Activated gamma-delta T cell treated with Interleukin-2 at 50 U/mL for 16 hours (primary cell): Measurements from ENCODE around the gene ANKRD28.

Experiments
- DNase-seq: peaks from one replicate; pipeline ENCODE4 v3.0.0-alpha.2; 2020

ANKRD28 gene

DNA sequence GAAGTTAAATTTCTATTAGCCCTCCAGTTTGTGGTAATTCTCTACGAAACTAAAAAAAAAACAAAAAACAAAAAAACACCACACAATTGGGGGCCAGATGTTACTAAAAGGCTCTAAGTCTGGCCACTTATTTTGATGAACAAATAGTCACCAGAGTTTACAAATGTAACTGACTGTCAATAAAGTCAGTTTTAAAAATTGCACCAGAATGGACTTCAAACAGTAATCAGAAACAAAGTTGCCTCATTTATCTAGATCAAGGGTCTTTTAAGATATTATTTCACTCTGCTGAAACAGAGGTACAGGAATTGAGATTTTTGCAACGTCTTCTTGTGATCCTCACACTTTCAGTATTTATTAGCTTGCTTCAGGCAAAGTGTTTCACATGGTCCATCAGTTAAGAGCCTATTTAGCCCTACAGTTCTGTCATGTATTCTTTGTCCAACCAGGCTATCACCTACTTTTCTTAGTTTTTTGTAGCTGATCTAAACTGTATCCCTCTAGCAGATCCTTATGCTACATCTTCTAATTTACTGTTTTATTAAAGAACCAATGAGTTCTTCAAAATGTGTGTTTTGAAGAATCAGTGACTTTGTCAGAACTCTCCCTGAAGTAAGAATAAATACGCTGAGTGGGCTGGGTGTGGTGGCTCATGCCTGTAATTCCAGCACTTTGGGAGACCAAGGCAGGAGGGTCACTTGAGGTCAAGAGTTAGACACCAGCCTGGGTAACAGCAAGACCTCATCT is 74.7 kb downstream of the ANKRD28 start:
- no peak for DNase-seq

- DNase-seq = no peak
These were observed 81.6 kb downstream of the ANKRD28 start for GRCh38 chr3:15716178-15716577.

- no peak for DNase-seq
These were observed 83.3 kb downstream of the ANKRD28 start for GRCh38 chr3:15714448-15714847.

DNA sequence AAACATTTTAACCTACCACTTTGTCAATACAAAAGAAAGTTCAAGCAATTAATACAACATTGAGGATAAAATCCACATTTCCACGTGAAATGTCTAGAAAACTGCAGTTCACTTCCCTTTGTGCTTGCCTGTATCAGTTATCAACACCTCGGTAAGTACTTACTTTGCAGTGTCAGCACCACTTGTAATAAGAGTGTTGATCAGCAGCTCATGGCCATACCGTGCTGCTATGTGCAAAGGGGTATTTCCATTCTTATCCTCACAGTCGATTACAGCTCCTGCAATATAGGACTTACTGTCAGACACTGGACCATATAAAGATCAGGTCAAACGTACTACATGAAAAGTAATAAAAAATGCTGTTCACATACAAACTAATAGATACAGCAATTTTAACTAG is 84.4 kb downstream of the ANKRD28 start:
- no peak for DNase-seq

DNA sequence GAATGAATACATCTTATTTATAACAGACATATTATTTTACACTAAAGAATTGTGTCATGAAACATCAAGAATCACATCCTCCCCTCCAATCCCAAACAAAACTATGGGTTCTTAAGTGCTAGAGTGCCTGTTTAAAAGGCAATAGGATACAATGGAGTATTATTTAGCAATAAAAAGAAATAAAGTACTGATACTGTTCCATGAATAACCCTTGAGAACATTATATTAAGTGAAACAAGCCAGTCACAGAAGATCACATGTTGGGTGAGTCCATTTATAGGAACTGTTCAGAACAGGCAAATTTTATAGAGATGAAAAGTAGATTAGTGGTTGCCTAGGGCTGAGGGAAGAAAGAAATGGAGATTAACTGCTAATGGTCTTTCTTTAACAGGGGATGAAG is 86.5 kb downstream of the ANKRD28 start:
- DNase-seq = no peak

DNA sequence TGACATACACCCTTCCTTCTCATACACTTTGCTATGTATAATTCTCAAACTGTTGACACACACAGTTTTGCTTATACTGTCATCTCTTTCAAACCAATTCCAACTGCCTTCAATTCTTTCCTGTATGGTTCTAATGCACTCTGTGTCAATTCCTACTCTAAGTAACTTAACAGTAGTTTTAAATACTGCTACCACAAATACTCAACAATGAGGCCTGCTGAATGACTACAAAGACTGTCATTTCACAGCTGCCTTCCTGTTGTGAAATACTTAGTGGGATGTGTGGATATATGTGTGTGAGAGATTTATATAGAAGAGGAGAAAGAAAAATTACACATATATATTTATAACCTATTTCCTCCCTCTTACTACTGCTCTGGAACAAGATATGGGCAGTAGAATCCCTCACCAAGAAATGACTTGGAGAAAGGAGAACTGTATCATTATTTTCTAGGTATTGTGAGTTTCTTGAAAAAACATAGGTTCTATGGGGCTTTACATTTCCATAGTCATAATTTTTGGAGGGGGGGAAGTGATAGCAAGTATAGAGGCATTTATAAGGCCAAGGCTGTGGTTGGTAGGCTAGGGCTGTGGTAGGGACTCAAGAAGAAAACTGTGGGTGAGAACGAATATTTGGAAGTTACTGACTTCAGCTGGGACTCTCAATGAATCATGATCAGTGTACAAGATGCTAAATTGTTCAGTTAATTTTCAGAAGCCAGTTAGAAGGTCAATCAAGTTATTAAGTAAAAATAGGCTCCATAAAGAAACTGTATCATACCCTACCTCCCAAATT is 88.7 kb downstream of the ANKRD28 start:
- DNase-seq = no peak

DNA sequence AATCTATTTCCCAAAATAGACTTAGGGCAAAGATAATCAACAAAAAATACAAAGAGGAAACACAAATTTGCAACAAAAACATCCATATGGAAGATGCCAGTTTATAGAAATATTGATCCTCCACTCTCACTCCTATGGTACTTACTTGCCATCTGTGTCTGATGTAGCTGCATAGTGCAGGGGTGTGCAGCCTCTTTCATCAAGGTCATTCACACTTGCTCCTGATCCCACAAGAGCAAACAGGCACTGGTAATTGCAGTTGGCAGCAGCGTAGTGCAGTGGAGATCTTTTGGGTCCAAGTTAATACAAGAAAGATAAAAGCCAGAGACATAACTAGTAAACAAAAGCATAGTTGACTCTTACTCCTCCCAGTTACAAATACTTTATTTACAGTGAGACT is 90.0 kb downstream of the ANKRD28 start:
- no peak for DNase-seq

GRCh38 chr3:15703346-15703745 is 94.4 kb downstream of the ANKRD28 start:
- no peak for DNase-seq

GRCh38 chr3:15694628-15695027 is 103.2 kb downstream of the ANKRD28 start:
- DNase-seq = no peak

DNA sequence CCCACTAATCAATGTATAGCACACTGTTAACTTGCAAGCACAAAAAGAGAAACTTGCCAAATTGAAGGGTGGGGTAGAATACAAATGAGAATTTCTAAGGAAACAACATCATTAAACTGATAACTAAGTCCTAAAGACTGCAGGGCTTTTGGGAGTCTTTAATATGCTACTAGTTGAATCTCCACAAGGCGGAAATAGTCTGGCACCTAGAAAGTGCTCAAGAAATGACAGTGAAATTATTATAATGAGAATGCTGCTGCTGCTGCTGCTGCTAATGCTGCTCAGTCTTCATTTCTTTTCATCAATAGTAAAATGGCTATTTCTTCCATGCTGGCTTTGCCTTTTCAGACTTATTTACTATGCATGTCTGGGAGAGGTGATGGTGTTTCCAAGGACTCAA is 104.4 kb downstream of the ANKRD28 start:
- DNase-seq = no peak

GRCh38 chr3:15690748-15691147 is 107.0 kb downstream of the ANKRD28 start:
- no peak for DNase-seq

GRCh38 chr3:15690230-15690629 is 107.5 kb downstream of the ANKRD28 start:
- no peak for DNase-seq

- no peak for DNase-seq
These were observed 111.9 kb downstream of the ANKRD28 start for GRCh38 chr3:15685927-15686326.

- no peak for DNase-seq
These were observed 114.5 kb downstream of the ANKRD28 start for GRCh38 chr3:15683253-15683652.

DNA sequence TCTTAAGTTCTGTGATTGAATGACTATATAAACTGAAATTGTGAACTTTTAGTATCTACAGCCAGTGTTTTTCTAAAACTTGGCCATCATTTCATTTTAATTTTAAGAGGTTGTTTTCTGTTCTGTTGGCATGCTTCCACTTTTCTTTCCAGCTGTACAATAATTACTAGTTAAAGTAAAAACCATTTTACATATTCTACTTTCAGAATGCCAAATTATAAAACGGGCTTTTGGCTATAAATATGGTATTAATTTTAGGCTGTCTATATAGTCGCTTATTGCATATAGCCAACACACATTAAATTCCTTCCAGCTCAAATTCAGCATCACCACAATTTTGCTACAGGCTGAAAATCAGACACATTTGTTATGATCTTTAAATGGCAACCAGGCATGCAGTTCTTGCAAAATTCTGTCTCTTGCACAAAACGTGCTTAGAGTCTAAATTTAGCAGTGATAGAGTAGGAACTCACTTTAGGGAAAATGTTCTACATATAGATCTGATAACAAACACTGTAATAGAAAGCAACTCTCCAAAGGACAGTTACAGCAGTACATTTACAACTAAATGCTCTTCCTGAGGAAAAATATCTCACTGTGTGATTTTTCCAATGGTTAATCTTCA is 115.1 kb downstream of the ANKRD28 start:
- DNase-seq = no peak

GRCh38 chr3:15681668-15682067 is 116.1 kb downstream of the ANKRD28 start:
- no peak for DNase-seq

- no peak for DNase-seq
These were observed 118.5 kb downstream of the ANKRD28 start for GRCh38 chr3:15679306-15679705.

DNA sequence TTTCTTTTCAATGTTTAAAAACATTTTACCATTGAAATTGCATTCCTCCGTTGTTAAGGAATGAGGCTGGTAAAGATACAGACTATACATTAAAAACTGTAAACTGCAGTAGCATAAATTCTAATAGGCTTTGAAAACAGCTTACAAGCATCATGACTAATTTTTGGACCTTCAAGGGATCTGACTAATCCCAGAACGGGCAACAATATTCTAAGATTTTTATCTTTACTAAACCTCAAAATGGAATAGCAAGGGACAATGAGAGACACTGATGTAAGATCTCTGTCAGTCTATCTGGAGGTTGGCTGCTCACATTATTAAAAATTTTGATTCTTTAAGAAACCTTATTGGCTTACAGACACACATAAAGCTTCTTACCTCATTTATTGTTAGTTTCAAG is 121.5 kb downstream of the ANKRD28 start:
- DNase-seq = no peak

DNA sequence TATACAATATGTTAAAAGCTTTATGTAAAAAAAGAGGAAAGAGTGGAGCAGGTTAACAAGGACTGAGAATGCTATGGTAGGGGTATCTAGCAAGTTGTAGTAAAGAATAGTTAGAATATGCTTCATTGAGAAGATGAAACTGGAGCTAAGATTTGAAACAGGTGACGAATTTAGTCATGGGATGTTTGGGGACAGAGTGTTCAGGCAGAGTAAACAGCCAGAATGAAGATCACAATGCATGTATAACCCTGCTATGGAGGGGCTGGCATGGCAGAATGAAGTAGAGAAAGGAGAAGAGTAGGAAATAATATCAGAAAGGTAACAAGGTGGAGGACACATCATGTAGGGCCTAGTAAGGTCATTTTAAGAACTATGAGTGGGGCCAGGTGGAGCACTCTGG is 124.2 kb downstream of the ANKRD28 start:
- DNase-seq = no peak

- peak; percentile 15 for DNase-seq
These were observed 130.3 kb downstream of the ANKRD28 start for GRCh38 chr3:15667484-15667883.

DNA sequence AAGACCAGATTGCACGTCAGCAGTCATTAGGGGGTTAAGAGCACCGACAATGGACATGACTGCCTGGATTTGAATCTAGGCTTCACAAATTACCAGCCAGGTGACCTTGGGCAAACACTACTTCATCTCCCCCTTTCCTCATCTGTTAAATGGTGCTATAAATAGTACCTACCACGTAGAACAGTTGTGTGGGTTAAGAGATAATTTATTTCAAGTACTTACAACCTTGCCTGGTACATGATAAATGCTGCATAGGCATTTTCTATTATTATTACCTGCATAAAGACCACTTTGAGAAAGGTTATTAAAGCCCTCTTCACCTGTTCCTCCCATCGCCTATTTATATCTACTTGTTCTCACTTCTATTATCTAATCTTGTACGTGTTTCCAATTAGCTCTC is 131.5 kb downstream of the ANKRD28 start:
- DNase-seq = no peak

GRCh38 chr3:15665510-15666150 is 132.1 kb downstream of the ANKRD28 start:
- no peak for DNase-seq

GRCh38 chr3:15664144-15664543 is 133.6 kb downstream of the ANKRD28 start:
- no peak for DNase-seq
